GM23338 (cell line): ENCODE data around the gene TTLL9. TPM values are rescaled to one million over a fixed set of nuclear protein-coding genes. Genes with fewer than 3 reads are reported as not detected.

Source experiments
- ATAC-seq: fragments of 200-7000 bp; cut with Tn5 transposase; 3 replicates; pipeline ENCODE4 v1.9.1; 2020
- DNase-seq: peaks from one replicate; pipeline ENCODE4 v3.0.0-alpha.2; 2015; ENCODE audit warnings: low spot score
- H2AFZ ChIP-seq: fragments of 200-600 bp; sonication (generic); 2 replicates; pipeline ENCODE4 v1.8.0; 2016; ENCODE audit warnings: antibody characterized with exemption, mild to moderate bottlenecking, moderate library complexity
- H3F3A ChIP-seq: fragments of 200-600 bp; sonication (generic); replicated peaks from 2 replicates; pipeline ENCODE4 v1.8.0; 2017; ENCODE audit warnings: antibody characterized with exemption, mixed run types, low read depth
- H3K27ac ChIP-seq: fragments of 200-600 bp; sonication (generic); 2 replicates; pipeline ENCODE4 v1.6.1; 2016; ENCODE audit warnings: low read depth
- H3K27me3 ChIP-seq: fragments of 200-600 bp; sonication (generic); 2 replicates; pipeline ENCODE4 v1.8.0; 2016; ENCODE audit warnings: mild to moderate bottlenecking, mixed run types, moderate library complexity; ENCODE audit not compliant: insufficient read depth
- H3K36me3 ChIP-seq: fragments of 200-600 bp; sonication (generic); 2 replicates; pipeline ENCODE4 v1.8.0; 2016; ENCODE audit warnings: mild to moderate bottlenecking; ENCODE audit not compliant: insufficient read depth
- H3K4me1 ChIP-seq: fragments of 200-600 bp; sonication (generic); 2 replicates; pipeline ENCODE4 v1.8.0; 2016; ENCODE audit warnings: mild to moderate bottlenecking, moderate library complexity; ENCODE audit not compliant: insufficient read depth
- H3K4me2 ChIP-seq: fragments of 200-600 bp; sonication (generic); 2 replicates; pipeline ENCODE4 v1.7.1; 2017; ENCODE audit warnings: mixed run types
- H3K4me3 ChIP-seq: fragments of 200-600 bp; sonication (generic); 2 replicates; pipeline ENCODE4 v1.6.1; 2016; ENCODE audit warnings: mixed run types
- H3K79me2 ChIP-seq: fragments of 200-600 bp; sonication (generic); replicated peaks from 2 replicates; pipeline ENCODE4 v1.8.0; 2017; ENCODE audit warnings: mild to moderate bottlenecking; ENCODE audit not compliant: insufficient read depth
- H3K9me2 ChIP-seq: fragments of 200-600 bp; sonication (generic); 2 replicates; pipeline ENCODE4 v1.8.0; 2017; ENCODE audit not compliant: insufficient read depth
- H4K20me1 ChIP-seq: fragments of 200-600 bp; sonication (generic); replicated peaks from 2 replicates; pipeline ENCODE4 v1.8.0; 2017; ENCODE audit warnings: mild to moderate bottlenecking; ENCODE audit not compliant: insufficient read depth
- H3K27ac Mint-ChIP-seq: 2 replicates; pipeline ENCODE4 v1.8.0; 2020; ENCODE audit warnings: inconsistent platforms, mild to moderate bottlenecking, moderate library complexity, mixed read lengths
- H3K27me3 Mint-ChIP-seq: 3 replicates; pipeline ENCODE4 v1.8.0; 2022; ENCODE audit warnings: low read depth, mild to moderate bottlenecking, moderate library complexity, mixed read lengths, inconsistent platforms; ENCODE audit not compliant: insufficient read depth, poor library complexity
- H3K36me3 Mint-ChIP-seq: 3 replicates; pipeline ENCODE4 v1.8.0; 2021; ENCODE audit warnings: low read depth, mild to moderate bottlenecking, inconsistent platforms, moderate library complexity, mixed read lengths
- H3K4me1 Mint-ChIP-seq: 3 replicates; pipeline ENCODE4 v1.8.0; 2020; ENCODE audit warnings: mild to moderate bottlenecking, inconsistent platforms, mixed read lengths
- H3K4me3 Mint-ChIP-seq: 3 replicates; pipeline ENCODE4 v1.8.0; 2021; ENCODE audit warnings: moderate library complexity, mild to moderate bottlenecking, inconsistent platforms, mixed read lengths
- H3K9me3 Mint-ChIP-seq: 3 replicates; pipeline ENCODE4 v1.8.0; 2020; ENCODE audit warnings: moderate library complexity, mild to moderate bottlenecking, inconsistent platforms, mixed read lengths
- CREB1 ChIP-seq: fragments of 250-450 bp; sonication (Bioruptor Pico); IDR thresholded peaks from 2 replicates; pipeline ENCODE4 v1.5.0; 2020; ENCODE audit warnings: low read depth, mild to moderate bottlenecking, moderate library complexity
- EZH2 ChIP-seq: fragments of 200-600 bp; sonication (generic); IDR thresholded peaks from one replicate; pipeline ENCODE4 v1.8.0; 2017; ENCODE audit warnings: antibody characterized with exemption, mild to moderate bottlenecking, low read depth; ENCODE audit not compliant: unreplicated experiment
- EZH2phosphoT487 ChIP-seq: fragments of 200-600 bp; sonication (generic); IDR thresholded peaks from one replicate; pipeline ENCODE4 v1.8.1; 2018; ENCODE audit warnings: antibody characterized with exemption; ENCODE audit not compliant: unreplicated experiment
- JUNB ChIP-seq: IDR thresholded peaks from one replicate; pipeline ENCODE4 v1.6.1; 2016; ENCODE audit warnings: antibody characterized with exemption; ENCODE audit not compliant: unreplicated experiment
- NANOG ChIP-seq: IDR thresholded peaks from 2 replicates; pipeline ENCODE4 v1.6.1; 2016; ENCODE audit warnings: antibody characterized with exemption, borderline replicate concordance
- POLR2AphosphoS5 ChIP-seq: IDR thresholded peaks from 2 replicates; pipeline ENCODE4 v1.6.1; 2016; ENCODE audit warnings: antibody characterized with exemption, low read depth
- STAT1 ChIP-seq: IDR thresholded peaks from one replicate; pipeline ENCODE4 v1.6.1; 2016; ENCODE audit warnings: antibody characterized with exemption; ENCODE audit not compliant: unreplicated experiment
- ZNF114 ChIP-seq: fragments of 250-450 bp; sonication (Bioruptor Pico); IDR thresholded peaks from 2 replicates; pipeline ENCODE4 v1.5.0; 2020; ENCODE audit warnings: mild to moderate bottlenecking, moderate library complexity
- ZNF331 ChIP-seq: fragments of 250-450 bp; sonication (Bioruptor Pico); IDR thresholded peaks from 2 replicates; pipeline ENCODE4 v1.5.0; 2020; ENCODE audit warnings: low read depth, mild to moderate bottlenecking, moderate library complexity
- polyA plus RNA-seq: library from polyadenylated mRNA; unstranded; fragments of >200 nt; fragmentation: Nextera tagmentation; extraction: Ambion mirVana; gene quantifications from 2 replicates; pipeline ENCODE4 v1.2.1, GENCODE V29; 2016
- total RNA-seq: library from RNA; depleted of rRNA; stranded (reverse); fragments of >200 nt; shearing (Covaris generic); gene quantifications from 2 replicates; pipeline ENCODE4 v1.2.3, GENCODE V29; 2014
- TF ChIP-seq, protein P1 (sequence below), 2 experiments: fragments of 200-600 bp in 1 of 2; sonication (generic) in 1 of 2; conservative IDR thresholded peaks; 2 replicates each; pipeline versions ENCODE4 v1.5.1 to v1.6.1; 2016 to 2017; ENCODE audit warnings: antibody characterized with exemption in 2 of 2, low read depth in 2 of 2, mild to moderate bottlenecking in 2 of 2, moderate library complexity in 1 of 2
- TF ChIP-seq, protein P2 (sequence below): IDR thresholded peaks from one replicate; pipeline ENCODE4 v1.6.1; 2018; ENCODE audit warnings: antibody characterized with exemption; ENCODE audit not compliant: unreplicated experiment
- TF ChIP-seq, protein P3 (sequence below): fragments of 250-450 bp; sonication (Bioruptor Pico); IDR thresholded peaks from 2 replicates; pipeline ENCODE4 v1.5.0; 2020; ENCODE audit warnings: mild to moderate bottlenecking, moderate library complexity
- TF ChIP-seq, protein P4 (sequence below): IDR thresholded peaks from 2 replicates; pipeline ENCODE4 v1.6.1; 2016; ENCODE audit warnings: antibody characterized with exemption

TTLL9 gene
- total and polyA plus RNA-seq, 2 experiments from 2014 or later, result not detected

DNA sequence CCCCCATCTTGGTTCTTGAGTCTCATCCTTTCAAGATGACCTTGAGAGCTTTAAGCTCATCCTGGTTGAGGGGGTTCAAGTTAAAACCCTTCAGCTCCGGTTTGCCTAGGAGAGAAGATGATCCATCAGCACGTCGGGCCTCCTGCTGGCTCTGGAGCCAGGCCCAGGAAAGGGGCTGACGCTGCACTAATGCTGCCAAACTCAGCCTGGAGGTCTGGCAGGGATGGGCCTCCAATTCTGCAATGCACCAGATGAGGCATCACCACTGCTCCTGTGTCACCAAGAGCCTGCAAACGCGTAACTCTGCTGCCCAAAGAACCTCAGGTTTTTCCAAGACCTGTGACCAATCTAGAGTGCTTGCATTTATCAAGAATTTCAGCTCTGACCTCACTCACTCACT lies 75.4 kb downstream of the TTLL9 start:
- Histone ChIP-seq H3K27ac (no peak overlapping the region), H4K20me1 (peaks cover 59% of the 10 kb centered on the region), H3K4me1 (peaks cover 4% of the 10 kb centered on the region), H3K4me3 (no peak overlapping the region), H3F3A (peaks cover 6% of the 10 kb centered on the region), H3K4me2 (no peak overlapping the region), H3K9me2 (no peaks in the 10 kb centered on the region), H3K79me2 (peaks cover 24% of the 10 kb centered on the region), H2AFZ (no peak overlapping the region), H3K36me3 (peaks cover 41% of the 10 kb centered on the region), H3K27me3 (no peaks in the 10 kb centered on the region)
- Mint-ChIP-seq H3K27me3 (peaks cover 2% of the 10 kb centered on the region), H3K4me3 (no peak overlapping the region), H3K27ac (no peak overlapping the region), H3K4me1 (peaks cover under 1% of the 10 kb centered on the region), H3K36me3 (peaks cover 61% of the 10 kb centered on the region), H3K9me3 (peaks cover 7% of the 10 kb centered on the region)
- TF ChIP-seq CREB1 (CRISPR knock-in tag), result no peak
- TF ChIP-seq JUNB, result no peak
- no peak for TF ChIP-seq ZNF114
- no peak for TF ChIP-seq EZH2
- TF ChIP-seq NANOG, result no peak
- TF ChIP-seq, protein P1, sequence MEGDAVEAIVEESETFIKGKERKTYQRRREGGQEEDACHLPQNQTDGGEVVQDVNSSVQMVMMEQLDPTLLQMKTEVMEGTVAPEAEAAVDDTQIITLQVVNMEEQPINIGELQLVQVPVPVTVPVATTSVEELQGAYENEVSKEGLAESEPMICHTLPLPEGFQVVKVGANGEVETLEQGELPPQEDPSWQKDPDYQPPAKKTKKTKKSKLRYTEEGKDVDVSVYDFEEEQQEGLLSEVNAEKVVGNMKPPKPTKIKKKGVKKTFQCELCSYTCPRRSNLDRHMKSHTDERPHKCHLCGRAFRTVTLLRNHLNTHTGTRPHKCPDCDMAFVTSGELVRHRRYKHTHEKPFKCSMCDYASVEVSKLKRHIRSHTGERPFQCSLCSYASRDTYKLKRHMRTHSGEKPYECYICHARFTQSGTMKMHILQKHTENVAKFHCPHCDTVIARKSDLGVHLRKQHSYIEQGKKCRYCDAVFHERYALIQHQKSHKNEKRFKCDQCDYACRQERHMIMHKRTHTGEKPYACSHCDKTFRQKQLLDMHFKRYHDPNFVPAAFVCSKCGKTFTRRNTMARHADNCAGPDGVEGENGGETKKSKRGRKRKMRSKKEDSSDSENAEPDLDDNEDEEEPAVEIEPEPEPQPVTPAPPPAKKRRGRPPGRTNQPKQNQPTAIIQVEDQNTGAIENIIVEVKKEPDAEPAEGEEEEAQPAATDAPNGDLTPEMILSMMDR (conservative IDR thresholded peaks at IDR 0.05; ENCODE audit: low read depth in 2 of 2), result no peak
- TF ChIP-seq, protein P2, sequence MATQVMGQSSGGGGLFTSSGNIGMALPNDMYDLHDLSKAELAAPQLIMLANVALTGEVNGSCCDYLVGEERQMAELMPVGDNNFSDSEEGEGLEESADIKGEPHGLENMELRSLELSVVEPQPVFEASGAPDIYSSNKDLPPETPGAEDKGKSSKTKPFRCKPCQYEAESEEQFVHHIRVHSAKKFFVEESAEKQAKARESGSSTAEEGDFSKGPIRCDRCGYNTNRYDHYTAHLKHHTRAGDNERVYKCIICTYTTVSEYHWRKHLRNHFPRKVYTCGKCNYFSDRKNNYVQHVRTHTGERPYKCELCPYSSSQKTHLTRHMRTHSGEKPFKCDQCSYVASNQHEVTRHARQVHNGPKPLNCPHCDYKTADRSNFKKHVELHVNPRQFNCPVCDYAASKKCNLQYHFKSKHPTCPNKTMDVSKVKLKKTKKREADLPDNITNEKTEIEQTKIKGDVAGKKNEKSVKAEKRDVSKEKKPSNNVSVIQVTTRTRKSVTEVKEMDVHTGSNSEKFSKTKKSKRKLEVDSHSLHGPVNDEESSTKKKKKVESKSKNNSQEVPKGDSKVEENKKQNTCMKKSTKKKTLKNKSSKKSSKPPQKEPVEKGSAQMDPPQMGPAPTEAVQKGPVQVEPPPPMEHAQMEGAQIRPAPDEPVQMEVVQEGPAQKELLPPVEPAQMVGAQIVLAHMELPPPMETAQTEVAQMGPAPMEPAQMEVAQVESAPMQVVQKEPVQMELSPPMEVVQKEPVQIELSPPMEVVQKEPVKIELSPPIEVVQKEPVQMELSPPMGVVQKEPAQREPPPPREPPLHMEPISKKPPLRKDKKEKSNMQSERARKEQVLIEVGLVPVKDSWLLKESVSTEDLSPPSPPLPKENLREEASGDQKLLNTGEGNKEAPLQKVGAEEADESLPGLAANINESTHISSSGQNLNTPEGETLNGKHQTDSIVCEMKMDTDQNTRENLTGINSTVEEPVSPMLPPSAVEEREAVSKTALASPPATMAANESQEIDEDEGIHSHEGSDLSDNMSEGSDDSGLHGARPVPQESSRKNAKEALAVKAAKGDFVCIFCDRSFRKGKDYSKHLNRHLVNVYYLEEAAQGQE, result no peak
- TF ChIP-seq, protein P3, sequence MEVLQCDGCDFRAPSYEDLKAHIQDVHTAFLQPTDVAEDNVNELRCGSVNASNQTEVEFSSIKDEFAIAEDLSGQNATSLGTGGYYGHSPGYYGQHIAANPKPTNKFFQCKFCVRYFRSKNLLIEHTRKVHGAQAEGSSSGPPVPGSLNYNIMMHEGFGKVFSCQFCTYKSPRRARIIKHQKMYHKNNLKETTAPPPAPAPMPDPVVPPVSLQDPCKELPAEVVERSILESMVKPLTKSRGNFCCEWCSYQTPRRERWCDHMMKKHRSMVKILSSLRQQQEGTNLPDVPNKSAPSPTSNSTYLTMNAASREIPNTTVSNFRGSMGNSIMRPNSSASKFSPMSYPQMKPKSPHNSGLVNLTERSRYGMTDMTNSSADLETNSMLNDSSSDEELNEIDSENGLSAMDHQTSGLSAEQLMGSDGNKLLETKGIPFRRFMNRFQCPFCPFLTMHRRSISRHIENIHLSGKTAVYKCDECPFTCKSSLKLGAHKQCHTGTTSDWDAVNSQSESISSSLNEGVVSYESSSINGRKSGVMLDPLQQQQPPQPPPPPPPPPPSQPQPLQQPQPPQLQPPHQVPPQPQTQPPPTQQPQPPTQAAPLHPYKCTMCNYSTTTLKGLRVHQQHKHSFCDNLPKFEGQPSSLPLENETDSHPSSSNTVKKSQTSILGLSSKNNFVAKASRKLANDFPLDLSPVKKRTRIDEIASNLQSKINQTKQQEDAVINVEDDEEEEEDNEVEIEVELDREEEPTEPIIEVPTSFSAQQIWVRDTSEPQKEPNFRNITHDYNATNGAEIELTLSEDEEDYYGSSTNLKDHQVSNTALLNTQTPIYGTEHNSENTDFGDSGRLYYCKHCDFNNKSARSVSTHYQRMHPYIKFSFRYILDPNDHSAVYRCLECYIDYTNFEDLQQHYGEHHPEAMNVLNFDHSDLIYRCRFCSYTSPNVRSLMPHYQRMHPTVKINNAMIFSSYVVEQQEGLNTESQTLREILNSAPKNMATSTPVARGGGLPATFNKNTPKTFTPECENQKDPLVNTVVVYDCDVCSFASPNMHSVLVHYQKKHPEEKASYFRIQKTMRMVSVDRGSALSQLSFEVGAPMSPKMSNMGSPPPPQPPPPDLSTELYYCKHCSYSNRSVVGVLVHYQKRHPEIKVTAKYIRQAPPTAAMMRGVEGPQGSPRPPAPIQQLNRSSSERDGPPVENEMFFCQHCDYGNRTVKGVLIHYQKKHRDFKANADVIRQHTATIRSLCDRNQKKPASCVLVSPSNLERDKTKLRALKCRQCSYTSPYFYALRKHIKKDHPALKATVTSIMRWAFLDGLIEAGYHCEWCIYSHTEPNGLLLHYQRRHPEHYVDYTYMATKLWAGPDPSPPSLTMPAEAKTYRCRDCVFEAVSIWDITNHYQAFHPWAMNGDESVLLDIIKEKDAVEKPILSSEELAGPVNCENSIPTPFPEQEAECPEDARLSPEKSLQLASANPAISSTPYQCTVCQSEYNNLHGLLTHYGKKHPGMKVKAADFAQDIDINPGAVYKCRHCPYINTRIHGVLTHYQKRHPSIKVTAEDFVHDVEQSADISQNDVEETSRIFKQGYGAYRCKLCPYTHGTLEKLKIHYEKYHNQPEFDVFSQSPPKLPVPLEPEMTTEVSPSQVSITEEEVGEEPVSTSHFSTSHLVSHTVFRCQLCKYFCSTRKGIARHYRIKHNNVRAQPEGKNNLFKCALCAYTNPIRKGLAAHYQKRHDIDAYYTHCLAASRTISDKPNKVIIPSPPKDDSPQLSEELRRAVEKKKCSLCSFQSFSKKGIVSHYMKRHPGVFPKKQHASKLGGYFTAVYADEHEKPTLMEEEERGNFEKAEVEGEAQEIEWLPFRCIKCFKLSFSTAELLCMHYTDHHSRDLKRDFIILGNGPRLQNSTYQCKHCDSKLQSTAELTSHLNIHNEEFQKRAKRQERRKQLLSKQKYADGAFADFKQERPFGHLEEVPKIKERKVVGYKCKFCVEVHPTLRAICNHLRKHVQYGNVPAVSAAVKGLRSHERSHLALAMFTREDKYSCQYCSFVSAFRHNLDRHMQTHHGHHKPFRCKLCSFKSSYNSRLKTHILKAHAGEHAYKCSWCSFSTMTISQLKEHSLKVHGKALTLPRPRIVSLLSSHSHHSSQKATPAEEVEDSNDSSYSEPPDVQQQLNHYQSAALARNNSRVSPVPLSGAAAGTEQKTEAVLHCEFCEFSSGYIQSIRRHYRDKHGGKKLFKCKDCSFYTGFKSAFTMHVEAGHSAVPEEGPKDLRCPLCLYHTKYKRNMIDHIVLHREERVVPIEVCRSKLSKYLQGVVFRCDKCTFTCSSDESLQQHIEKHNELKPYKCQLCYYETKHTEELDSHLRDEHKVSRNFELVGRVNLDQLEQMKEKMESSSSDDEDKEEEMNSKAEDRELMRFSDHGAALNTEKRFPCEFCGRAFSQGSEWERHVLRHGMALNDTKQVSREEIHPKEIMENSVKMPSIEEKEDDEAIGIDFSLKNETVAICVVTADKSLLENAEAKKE (CRISPR knock-in tag), result no peak
- no peak for TF ChIP-seq POLR2AphosphoS5
- TF ChIP-seq ZNF331 (CRISPR knock-in tag), result no peak
- TF ChIP-seq, protein P4, sequence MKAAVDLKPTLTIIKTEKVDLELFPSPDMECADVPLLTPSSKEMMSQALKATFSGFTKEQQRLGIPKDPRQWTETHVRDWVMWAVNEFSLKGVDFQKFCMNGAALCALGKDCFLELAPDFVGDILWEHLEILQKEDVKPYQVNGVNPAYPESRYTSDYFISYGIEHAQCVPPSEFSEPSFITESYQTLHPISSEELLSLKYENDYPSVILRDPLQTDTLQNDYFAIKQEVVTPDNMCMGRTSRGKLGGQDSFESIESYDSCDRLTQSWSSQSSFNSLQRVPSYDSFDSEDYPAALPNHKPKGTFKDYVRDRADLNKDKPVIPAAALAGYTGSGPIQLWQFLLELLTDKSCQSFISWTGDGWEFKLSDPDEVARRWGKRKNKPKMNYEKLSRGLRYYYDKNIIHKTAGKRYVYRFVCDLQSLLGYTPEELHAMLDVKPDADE, result no peak
- no peak for TF ChIP-seq STAT1
- TF ChIP-seq EZH2phosphoT487, result no peak
- ATAC-seq, result no peak
- DNase-seq, result no peak
